ENCODE data around the gene ACSL5.

DNA sequence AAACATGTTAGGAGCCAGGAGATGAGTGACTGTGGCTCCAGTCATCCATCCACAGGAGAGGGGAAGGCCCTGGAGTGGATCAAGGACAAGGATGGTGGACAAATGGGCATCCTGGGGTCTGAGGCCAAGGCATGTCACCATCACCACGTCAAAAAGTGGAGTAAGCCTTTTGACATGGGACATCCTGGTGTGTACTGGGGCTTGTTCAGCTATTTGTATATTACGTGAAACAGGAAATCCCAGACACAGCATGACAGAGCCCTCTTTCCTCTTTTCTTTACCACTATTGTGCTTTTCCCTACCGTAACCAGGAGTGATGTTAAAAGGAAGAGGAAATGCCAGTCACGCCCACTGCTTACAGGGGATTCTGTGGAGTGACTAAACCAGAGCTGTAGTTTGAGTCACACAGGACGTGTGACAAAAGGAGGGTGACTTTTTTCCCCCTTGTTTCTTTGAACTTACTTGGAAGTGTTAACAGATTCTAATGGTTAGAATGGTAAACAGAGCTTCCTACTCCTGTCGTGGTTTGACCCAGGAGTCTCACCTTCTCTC lies 15.4 kb downstream of the ACSL5 start:
- TF ChIP-seq SIN3A (IDR thresholded peaks at IDR 0.05; ENCODE audit: low read depth, low read length) (no peak), USF2 (IDR thresholded peaks at IDR 0.05; ENCODE audit: borderline replicate concordance, low read depth, low read length) (no peak)
- TF ChIP-seq, protein P1, sequence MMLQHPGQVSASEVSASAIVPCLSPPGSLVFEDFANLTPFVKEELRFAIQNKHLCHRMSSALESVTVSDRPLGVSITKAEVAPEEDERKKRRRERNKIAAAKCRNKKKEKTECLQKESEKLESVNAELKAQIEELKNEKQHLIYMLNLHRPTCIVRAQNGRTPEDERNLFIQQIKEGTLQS (IDR thresholded peaks at IDR 0.05; ENCODE audit: borderline replicate concordance, extremely low read depth, low read depth, low read length), result no peak

Measured in GM12878 (cell line).